ENCODE measurements around the gene SSC4D. TPM values are rescaled to one million over a fixed set of nuclear protein-coding genes. Genes with fewer than 3 reads are reported as not detected.
"Not testable (repeated sequence)": the region's sequence is repeated elsewhere in the genome, so short reads cannot be mapped to it uniquely, and the experiment has no call there.

Gene SSC4D
- polyA plus RNA-seq, 1 experiment, result 0.45 TPM

DNA sequence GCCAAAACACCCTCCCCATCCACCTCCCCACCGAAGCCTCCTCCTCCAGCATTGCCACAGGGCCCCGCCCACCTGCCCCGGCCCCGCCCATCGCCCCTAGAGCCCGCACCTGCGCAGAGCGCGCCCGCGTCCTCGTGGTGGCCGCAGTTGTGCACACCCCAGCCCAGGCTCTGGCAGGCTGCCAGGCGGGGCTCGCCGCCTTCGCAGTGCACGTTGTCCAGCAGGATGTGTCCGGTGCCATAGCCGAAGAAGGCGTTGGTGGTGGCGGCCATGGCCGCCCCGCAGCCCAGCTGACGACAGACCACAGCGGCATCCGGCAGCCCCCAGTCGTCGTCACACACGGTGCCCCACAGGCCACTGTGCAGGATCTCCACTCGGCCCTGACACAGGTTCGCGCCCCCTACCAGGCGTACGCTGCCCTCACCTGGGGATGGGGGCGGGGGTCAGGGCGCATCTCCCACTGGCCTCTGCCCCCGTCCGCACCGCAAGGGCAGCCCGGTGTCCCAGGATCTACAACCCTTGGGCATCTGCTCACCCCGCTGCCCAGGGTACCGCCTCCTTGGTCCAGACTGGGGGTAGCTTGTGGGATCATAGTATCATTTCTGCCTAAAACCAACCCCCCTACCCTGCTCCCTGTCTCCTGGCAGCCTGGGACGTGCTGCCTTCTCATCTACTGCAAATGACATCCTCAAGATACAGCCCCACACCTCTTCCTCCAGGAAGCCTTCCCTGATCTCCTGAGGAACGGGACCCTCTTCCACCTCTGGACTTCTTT is 11.9 kb downstream of the SSC4D start:
- TF ChIP-seq, protein P1, sequence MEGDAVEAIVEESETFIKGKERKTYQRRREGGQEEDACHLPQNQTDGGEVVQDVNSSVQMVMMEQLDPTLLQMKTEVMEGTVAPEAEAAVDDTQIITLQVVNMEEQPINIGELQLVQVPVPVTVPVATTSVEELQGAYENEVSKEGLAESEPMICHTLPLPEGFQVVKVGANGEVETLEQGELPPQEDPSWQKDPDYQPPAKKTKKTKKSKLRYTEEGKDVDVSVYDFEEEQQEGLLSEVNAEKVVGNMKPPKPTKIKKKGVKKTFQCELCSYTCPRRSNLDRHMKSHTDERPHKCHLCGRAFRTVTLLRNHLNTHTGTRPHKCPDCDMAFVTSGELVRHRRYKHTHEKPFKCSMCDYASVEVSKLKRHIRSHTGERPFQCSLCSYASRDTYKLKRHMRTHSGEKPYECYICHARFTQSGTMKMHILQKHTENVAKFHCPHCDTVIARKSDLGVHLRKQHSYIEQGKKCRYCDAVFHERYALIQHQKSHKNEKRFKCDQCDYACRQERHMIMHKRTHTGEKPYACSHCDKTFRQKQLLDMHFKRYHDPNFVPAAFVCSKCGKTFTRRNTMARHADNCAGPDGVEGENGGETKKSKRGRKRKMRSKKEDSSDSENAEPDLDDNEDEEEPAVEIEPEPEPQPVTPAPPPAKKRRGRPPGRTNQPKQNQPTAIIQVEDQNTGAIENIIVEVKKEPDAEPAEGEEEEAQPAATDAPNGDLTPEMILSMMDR (IDR thresholded peaks at IDR 0.05; ENCODE audit: low read depth, low read length), result no peak
- DNase-seq (ENCODE audit: low read depth, low spot score), result no peak
- no peak overlapping the region for H3K27ac ChIP-seq (ENCODE audit: low read depth, low read length)
- no peaks in the 10 kb centered on the region for H3K27me3 ChIP-seq (ENCODE audit: control insufficient read depth, insufficient read depth, low read length)
- H3K4me3 ChIP-seq (ENCODE audit: low read depth, low read length), result peak overlapping the region; percentile 56
- H3K9me3 ChIP-seq (ENCODE audit: control insufficient read depth, insufficient read depth, low read length), result no peaks in the 10 kb centered on the region; the same call in 1 of the 2 replicates
- POLR2A ChIA-PET, result no interaction called here
- CTCF ChIA-PET, result no interaction called here

DNA sequence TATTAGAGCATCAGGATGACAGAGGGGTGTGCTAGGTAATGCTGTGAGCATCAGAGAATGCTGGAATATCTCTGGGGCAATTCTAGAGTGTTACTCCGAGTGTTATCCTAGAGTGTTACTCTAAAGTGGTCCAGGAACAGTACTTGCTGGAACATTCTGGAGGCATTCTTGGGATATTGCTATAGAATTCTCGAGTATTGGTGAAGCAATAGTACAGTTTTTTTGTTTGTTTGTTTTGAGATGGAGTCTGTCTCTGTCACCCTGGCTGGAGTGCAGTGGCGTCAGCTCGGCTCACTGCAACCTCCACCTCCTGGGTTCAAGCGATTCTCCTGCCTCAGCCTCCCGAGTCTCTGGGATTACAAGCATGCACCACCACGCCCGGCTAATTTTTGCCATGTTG is 12.6 kb downstream of the SSC4D start:
- H3K27ac ChIP-seq (ENCODE audit: low read depth, low read length), result no peak overlapping the region
- ChIA-PET CTCF (no interaction called here), POLR2A (interaction anchor here (1.2 kb wide), 1 partner anchor 37 kb away, joined by 3 read pairs; the partner anchor contains the start of gene YWHAG)
- H3K9me3 ChIP-seq (ENCODE audit: control insufficient read depth, insufficient read depth, low read length), result no peaks in the 10 kb centered on the region; the same call in 1 of the 2 replicates
- no peak overlapping the region for H3K4me3 ChIP-seq (ENCODE audit: low read depth, low read length)
- DNase-seq (ENCODE audit: low read depth, low spot score), result no peak
- no peaks in the 10 kb centered on the region for H3K27me3 ChIP-seq (ENCODE audit: control insufficient read depth, insufficient read depth, low read length)
- TF ChIP-seq, protein P1 (IDR thresholded peaks at IDR 0.05; ENCODE audit: low read depth, low read length), result no peak

DNA sequence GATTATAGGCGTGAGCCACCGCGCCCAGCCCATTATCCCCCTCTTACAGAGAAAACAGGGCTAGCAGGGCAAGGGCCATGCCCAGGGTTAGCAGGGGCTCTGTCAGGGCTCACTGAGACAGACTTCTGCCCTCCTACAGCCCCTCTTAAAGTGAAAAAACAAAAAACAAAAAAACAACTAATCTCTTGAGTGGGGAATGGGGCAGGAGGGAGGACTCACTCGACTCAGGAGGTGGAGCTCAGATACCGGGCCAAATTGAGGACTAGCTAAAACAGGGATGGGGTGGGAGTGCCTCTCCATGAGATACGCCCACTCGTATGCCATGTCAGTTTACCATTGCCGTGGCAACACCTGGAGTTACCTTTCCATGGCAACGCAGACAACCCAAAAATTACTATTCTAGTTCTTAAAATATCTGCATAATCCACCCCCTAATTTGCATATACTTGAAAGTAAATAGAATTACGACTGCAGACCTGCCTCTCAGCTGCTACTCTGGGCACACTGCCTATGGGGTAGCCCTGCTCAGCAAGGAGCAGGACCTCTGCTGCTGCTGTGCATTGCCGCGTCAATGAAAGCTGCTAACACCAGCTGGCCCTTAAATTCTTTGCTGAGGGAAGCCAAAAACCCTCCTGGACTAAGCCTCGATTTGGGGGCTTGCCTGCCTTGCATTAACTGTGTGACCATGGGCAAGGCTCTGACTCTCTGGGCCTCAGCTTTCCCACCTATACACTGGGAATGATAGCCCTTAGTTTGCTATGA is 13.4 kb downstream of the SSC4D start:
- no peak overlapping the region for H3K4me3 ChIP-seq (ENCODE audit: low read depth, low read length)
- no peaks in the 10 kb centered on the region; the same call in 1 of the 2 replicates for H3K9me3 ChIP-seq (ENCODE audit: control insufficient read depth, insufficient read depth, low read length)
- ChIA-PET POLR2A (interaction anchor here (1.2 kb wide), 1 partner anchor 37 kb away, joined by 3 read pairs; the partner anchor contains the start of gene YWHAG), CTCF (no interaction called here)
- H3K27ac ChIP-seq (ENCODE audit: low read depth, low read length), result no peak overlapping the region
- H3K27me3 ChIP-seq (ENCODE audit: control insufficient read depth, insufficient read depth, low read length), result no peaks in the 10 kb centered on the region
- TF ChIP-seq, protein P1 (IDR thresholded peaks at IDR 0.05; ENCODE audit: low read depth, low read length), result no peak
- no peak for DNase-seq (ENCODE audit: low read depth, low spot score)

DNA sequence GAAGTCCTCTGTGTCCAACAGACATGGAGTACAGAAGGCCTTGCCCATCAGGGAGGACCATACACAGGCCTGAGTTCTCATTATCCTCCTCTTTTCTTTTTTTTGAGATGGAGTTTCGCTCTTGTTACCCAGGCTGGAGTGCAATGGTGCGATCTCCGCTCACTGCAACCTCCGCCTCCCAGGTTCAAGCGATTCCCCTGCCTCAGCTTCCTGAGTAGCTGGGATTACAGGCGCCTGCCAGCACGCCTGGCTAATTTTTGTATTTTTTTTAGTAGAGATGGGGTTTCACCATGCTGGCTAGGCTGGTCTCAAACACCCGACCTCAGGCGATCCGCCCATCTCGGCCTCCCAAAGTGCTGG is 13.9 kb downstream of the SSC4D start:
- POLR2A ChIA-PET, result interaction anchor here (1.2 kb wide), 1 partner anchor 36 kb away, joined by 3 read pairs; the partner anchor contains the start of gene YWHAG
- H3K4me3 ChIP-seq (ENCODE audit: low read depth, low read length); DNase-seq (ENCODE audit: low read depth, low spot score); H3K27ac ChIP-seq (ENCODE audit: low read depth, low read length); H3K27me3 ChIP-seq (ENCODE audit: control insufficient read depth, insufficient read depth, low read length); CTCF ChIA-PET; H3K9me3 ChIP-seq (ENCODE audit: control insufficient read depth, insufficient read depth, low read length): not testable (repeated sequence)

DNA sequence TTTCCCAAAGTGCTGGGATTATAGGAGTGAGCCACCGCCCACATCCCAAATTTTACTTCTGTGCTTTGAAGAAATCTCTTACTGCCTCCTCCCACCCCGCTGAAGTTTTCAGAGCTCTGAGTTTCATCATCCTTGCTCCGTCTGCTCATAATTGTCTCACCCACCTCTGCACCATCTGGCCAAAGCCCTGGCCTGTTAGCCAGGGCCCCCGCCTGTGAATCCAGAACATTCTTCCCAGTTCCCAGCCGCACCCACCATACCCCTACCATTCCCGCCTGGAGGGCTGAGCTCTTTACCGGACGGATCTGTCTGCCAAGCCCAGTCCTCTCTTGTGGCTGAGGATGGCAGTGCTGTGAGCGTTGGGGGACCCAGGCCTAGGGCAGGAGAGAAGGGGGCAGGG is 14.5 kb downstream of the SSC4D start:
- H3K27me3 ChIP-seq (ENCODE audit: control insufficient read depth, insufficient read depth, low read length), result no peaks in the 10 kb centered on the region
- DNase-seq (ENCODE audit: low read depth, low spot score), result no peak
- H3K27ac ChIP-seq (ENCODE audit: low read depth, low read length), result no peak overlapping the region
- POLR2A ChIA-PET, result interaction anchor here (1.3 kb wide), 1 partner anchor 36 kb away, joined by 4 read pairs; the partner anchor contains the start of gene YWHAG
- TF ChIP-seq, protein P1 (IDR thresholded peaks at IDR 0.05; ENCODE audit: low read depth, low read length), result no peak
- no peak overlapping the region for H3K4me3 ChIP-seq (ENCODE audit: low read depth, low read length)
- H3K9me3 ChIP-seq (ENCODE audit: control insufficient read depth, insufficient read depth, low read length), result no peaks in the 10 kb centered on the region; the same call in 1 of the 2 replicates
- CTCF ChIA-PET, result no interaction called here
